ENCODE data around the gene MEGF9.

GRCh38 chr9:120569556-120569955 is 144.7 kb downstream of the MEGF9 start:
- TF ChIP-seq ZNF274 (IDR thresholded peaks at IDR 0.05; ENCODE audit: low read depth, low read length): no peak
- no peak for TF ChIP-seq YY1 (IDR thresholded peaks at IDR 0.05; ENCODE audit: extremely low read depth, insufficient replicate concordance, low read depth, low read length)
- no peak for TF ChIP-seq CTCF (IDR thresholded peaks at IDR 0.05 in 2 of 3, conservative IDR thresholded peaks at IDR 0.05 in 1 of 3; ENCODE audit: borderline replicate concordance in 1 of 3, insufficient read depth in 1 of 3, low read depth in 2 of 3, low read length in 2 of 3)
- no peak for TF ChIP-seq FOSL1 (IDR thresholded peaks at IDR 0.05; ENCODE audit: low read depth)
- no peak for TF ChIP-seq SIN3A (IDR thresholded peaks at IDR 0.05; ENCODE audit: low read depth)
- TF ChIP-seq REST (IDR thresholded peaks at IDR 0.05; ENCODE audit: low read depth): no peak
- TF ChIP-seq RAD21 (IDR thresholded peaks at IDR 0.05; ENCODE audit: low read depth): no peak
- TF ChIP-seq EZH2phosphoT487 (IDR thresholded peaks at IDR 0.05; ENCODE audit: borderline replicate concordance): no peak
- TF ChIP-seq EZH2 (IDR thresholded peaks at IDR 0.05): no peak
- TF ChIP-seq JUND (IDR thresholded peaks at IDR 0.05): no peak
- no peak for TF ChIP-seq POLR2AphosphoS5 (IDR thresholded peaks at IDR 0.05; ENCODE audit: low read depth, low read length)
- no peak for TF ChIP-seq SP1 (IDR thresholded peaks at IDR 0.05; ENCODE audit: low read depth)
